ENCODE data around the gene ST8SIA2.

Gene ST8SIA2

DNA sequence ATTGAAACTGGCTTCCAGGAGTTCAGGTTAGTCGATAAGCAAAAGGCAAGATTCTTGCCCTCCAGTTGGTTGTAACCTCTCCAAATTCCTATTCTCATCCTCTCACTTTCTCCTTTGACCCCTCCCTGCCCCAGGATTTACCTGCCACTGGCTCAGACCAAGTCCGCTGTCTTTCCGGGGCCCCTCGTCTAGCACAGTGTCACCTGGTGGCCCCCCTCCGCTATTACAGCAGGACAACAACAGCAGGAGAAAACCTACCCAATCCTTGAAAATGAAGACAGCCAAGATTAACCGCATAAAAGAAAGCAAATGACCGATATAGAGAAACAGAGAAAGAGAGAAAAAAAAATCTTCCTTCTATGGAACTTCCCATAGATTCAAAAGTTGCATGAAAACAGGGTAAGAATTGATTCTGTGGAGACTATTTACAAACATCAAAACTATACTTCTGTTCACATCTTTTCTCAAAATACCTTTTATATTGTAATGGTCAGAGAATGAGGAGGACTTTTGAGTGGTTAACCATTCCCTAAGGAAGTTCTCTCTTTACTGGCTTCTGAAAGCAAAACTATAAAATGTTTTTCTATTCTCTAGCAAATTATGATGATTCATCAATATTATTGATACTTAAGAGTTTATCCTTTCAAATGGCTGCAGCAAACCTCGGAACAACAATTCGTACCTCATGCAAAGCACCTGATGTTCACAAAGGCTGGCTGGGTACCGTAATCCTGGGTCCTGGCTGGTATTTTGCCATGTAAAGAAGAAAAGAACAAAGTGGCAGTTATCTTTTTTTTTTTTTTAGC is 10.0 kb upstream of the ST8SIA2 start:
- TF ChIP-seq, protein P1, sequence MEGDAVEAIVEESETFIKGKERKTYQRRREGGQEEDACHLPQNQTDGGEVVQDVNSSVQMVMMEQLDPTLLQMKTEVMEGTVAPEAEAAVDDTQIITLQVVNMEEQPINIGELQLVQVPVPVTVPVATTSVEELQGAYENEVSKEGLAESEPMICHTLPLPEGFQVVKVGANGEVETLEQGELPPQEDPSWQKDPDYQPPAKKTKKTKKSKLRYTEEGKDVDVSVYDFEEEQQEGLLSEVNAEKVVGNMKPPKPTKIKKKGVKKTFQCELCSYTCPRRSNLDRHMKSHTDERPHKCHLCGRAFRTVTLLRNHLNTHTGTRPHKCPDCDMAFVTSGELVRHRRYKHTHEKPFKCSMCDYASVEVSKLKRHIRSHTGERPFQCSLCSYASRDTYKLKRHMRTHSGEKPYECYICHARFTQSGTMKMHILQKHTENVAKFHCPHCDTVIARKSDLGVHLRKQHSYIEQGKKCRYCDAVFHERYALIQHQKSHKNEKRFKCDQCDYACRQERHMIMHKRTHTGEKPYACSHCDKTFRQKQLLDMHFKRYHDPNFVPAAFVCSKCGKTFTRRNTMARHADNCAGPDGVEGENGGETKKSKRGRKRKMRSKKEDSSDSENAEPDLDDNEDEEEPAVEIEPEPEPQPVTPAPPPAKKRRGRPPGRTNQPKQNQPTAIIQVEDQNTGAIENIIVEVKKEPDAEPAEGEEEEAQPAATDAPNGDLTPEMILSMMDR (IDR thresholded peaks at IDR 0.05; ENCODE audit: control extremely low read depth, extremely low read depth, low read depth, missing control alignments): peak; percentile 31
- DNase-seq (ENCODE audit: extremely low spot score): peak; percentile 33
- CTCF ChIA-PET: interaction anchor here (1.0 to 1.7 kb wide), 4 partner anchors 18 to 287 kb away, joined by 3 to 5 read pairs (median 4); no protein-coding TSS in a partner anchor
- POLR2A ChIA-PET: no interaction called here

GRCh38 chr15:92384381-92384780 is 9.3 kb upstream of the ST8SIA2 start:
- ChIA-PET POLR2A (no interaction called here), CTCF (interaction anchor here (1.0 to 1.7 kb wide), 4 partner anchors 18 to 288 kb away, joined by 3 to 5 read pairs (median 4); no protein-coding TSS in a partner anchor)
- TF ChIP-seq, protein P1 (IDR thresholded peaks at IDR 0.05; ENCODE audit: control extremely low read depth, extremely low read depth, low read depth, missing control alignments): no peak
- DNase-seq (ENCODE audit: extremely low spot score): no peak

DNA sequence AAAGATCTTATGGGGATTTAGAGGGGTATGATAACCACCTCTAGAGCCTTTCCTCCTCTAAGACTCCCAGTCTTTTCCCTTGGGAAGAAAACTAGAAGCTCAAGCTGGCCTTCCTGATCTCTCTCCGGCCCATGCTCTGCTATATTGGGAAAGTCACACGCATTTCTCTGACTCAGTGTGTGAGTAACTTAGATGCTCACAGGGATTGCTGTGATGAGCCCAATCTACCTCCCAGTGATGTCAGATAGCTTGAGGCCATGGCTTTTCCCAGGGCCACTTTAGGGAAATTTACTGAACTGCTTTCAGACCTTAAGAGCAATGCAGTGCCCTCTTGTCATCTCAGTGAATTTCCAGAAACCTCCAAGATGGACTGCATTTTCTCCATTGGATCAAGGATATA is 8.6 kb upstream of the ST8SIA2 start:
- POLR2A ChIA-PET: no interaction called here
- TF ChIP-seq, protein P1 (IDR thresholded peaks at IDR 0.05; ENCODE audit: control extremely low read depth, extremely low read depth, low read depth, missing control alignments): no peak
- CTCF ChIA-PET: interaction anchor here (1.0 to 1.7 kb wide), 4 partner anchors 17 to 289 kb away, joined by 3 to 5 read pairs (median 4); no protein-coding TSS in a partner anchor
- DNase-seq (ENCODE audit: extremely low spot score): no peak

GRCh38 chr15:92391640-92392039 is 2.0 kb upstream of the ST8SIA2 start:
- TF ChIP-seq, protein P1 (IDR thresholded peaks at IDR 0.05; ENCODE audit: control extremely low read depth, extremely low read depth, low read depth, missing control alignments): peak; percentile 29
- CTCF ChIA-PET: interaction anchor here (1.3 to 1.9 kb wide), 2 partner anchors 324 to 326 kb away, joined by 3 to 8 read pairs; no protein-coding TSS in a partner anchor
- POLR2A ChIA-PET: no interaction called here
- DNase-seq (ENCODE audit: extremely low spot score): peak; percentile 26

- ChIA-PET CTCF (interaction anchor here (1.0 to 1.9 kb wide), 2 partner anchors 323 kb away, joined by 3 to 8 read pairs; no protein-coding TSS in a partner anchor), POLR2A (no interaction called here)
Observed at GRCh38 chr15:92392462-92392861, 1.2 kb upstream of the ST8SIA2 start.

DNA sequence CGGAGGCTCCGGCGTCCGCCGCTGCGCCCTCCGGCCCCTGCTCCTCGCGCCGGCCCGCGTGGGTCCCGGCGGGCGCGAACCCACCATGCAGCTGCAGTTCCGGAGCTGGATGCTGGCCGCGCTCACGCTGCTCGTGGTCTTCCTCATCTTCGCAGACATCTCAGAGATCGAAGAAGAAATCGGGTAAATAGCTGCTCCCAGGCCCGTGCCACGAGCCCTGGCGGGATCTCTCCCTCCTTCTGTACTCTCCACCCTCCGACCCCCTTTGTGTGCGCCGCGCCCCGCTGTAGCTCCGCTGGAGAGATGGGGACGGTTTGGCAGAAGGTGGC is 263 bp downstream of the ST8SIA2 start:
- TF ChIP-seq, protein P1 (IDR thresholded peaks at IDR 0.05; ENCODE audit: control extremely low read depth, extremely low read depth, low read depth, missing control alignments): no peak
- ChIA-PET POLR2A (no interaction called here), CTCF (no interaction called here)
- DNase-seq (ENCODE audit: extremely low spot score): no peak

More at GRCh38 chr15:92392462-92392861, 1.2 kb upstream of the ST8SIA2 start:
- TF ChIP-seq, protein P1 (IDR thresholded peaks at IDR 0.05; ENCODE audit: control extremely low read depth, extremely low read depth, low read depth, missing control alignments): no peak
- no peak for DNase-seq (ENCODE audit: extremely low spot score)
